Left lung (tissue), 10 donors: Measurements from ENCODE around the gene TMEM178A. TPM values are rescaled to one million over a fixed set of nuclear protein-coding genes. Genes with fewer than 3 reads are reported as not detected.

Experiments used
- ATAC-seq: fragments of 200-7000 bp; cut with Tn5 transposase; one replicate; pipeline ENCODE4 v1.9.1; 2020; ENCODE audit warnings: moderate library complexity
- DNase-seq, 4 donors: peaks; one replicate each; pipeline ENCODE4 v3.0.0-alpha.2; 2013 to 2020
- H3K27ac ChIP-seq, 2 donors: fragments of 200-600 bp; sonication (generic) in 1 of 2; one replicate each; pipeline versions ENCODE4 v1.5.0 to v1.8.0; 2020 to 2021
- H3K27me3 ChIP-seq, 2 donors: fragments of 200-600 bp; sonication (generic) in 1 of 2; one replicate each; pipeline versions ENCODE4 v1.5.0 to v1.8.0; 2020 to 2021
- H3K36me3 ChIP-seq, 2 donors: fragments of 200-600 bp; sonication (generic) in 1 of 2; one replicate each; pipeline versions ENCODE4 v1.5.0 to v1.8.0; 2020 to 2021
- H3K4me1 ChIP-seq, 2 donors: fragments of 200-600 bp; one replicate each; pipeline ENCODE4 v1.8.0; 2021
- H3K4me3 ChIP-seq, 2 donors: fragments of 200-600 bp; sonication (generic) in 1 of 2; one replicate each; pipeline versions ENCODE4 v1.5.0 to v1.8.0; 2020 to 2021; ENCODE audit warnings: mild to moderate bottlenecking in 1 of 2
- H3K9me3 ChIP-seq, 2 donors: fragments of 200-600 bp; sonication (generic) in 1 of 2; one replicate each; pipeline versions ENCODE4 v1.5.0 to v1.8.0; 2020 to 2021
- intact Hi-C, 2 donors: fragments of 100-400 bp; cut with DNase I; formaldehyde crosslinking; loops; one replicate each; pipeline versions ENCODE4 v1.11.2 to v1.14.2; 2022
- polyA plus RNA-seq, 6 donors: library from polyadenylated mRNA; unstranded; fragments of 120-200 nt; gene quantifications; one replicate each; pipeline ENCODE4 v1.2.1, GENCODE V29; 2013; ENCODE audit not compliant: insufficient read length in 6 of 6
- total RNA-seq, 2 donors: library from RNA; stranded (reverse); fragmentation: NEBNext Ultra II Directional; extraction: Animal tissue kit (Norgen Biotek cat#: 25700); gene quantifications; one replicate each; pipeline ENCODE4 v1.2.1, GENCODE V29; 2021
- TF ChIP-seq, protein P1 (sequence below), 2 donors: fragments of 200-600 bp; sonication (generic) in 1 of 2; IDR thresholded peaks; one replicate each; pipeline versions ENCODE4 v1.5.0 to v1.8.0; 2021; ENCODE audit warnings: antibody characterized with exemption in 2 of 2
- donor health status: DM: no; HTN: yes; CAD: no.
- donor health status: DM: no; HTN: no; CAD: no.

Gene TMEM178A
- total and polyA plus RNA-seq, 8 donors = 1.4 to 11.2 (median 9.6) TPM

DNA sequence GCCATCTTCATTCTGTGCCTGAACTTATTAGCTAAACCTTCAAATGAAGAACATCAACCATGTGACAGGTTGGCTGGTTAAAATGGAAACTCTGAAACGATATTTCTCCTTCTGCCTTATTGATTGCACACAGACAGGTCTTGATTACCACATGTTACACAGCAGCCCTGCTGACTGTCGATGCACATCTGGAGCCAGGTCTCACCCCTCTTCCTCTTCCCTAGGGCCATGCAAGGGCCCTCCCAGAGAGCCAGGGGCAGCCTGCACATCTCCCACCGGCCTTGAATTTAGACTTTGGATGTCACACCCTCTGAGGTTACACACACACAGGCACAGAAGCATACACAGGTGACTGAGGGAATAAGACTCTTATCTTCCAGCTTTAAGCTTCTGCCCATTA lies 45.1 kb downstream of the TMEM178A start:
- intact Hi-C loops = no loop called here
- Histone ChIP-seq H3K9me3 (no peaks in the 10 kb centered on the region), H3K27me3 (no peaks in the 10 kb centered on the region), H3K4me3 (no peak overlapping the region), H3K36me3 (no peaks in the 10 kb centered on the region), H3K4me1 (no peaks in the 10 kb centered on the region), H3K27ac (no peak overlapping the region)
- no peak for DNase-seq
- ATAC-seq = no peak
- TF ChIP-seq, protein P1, sequence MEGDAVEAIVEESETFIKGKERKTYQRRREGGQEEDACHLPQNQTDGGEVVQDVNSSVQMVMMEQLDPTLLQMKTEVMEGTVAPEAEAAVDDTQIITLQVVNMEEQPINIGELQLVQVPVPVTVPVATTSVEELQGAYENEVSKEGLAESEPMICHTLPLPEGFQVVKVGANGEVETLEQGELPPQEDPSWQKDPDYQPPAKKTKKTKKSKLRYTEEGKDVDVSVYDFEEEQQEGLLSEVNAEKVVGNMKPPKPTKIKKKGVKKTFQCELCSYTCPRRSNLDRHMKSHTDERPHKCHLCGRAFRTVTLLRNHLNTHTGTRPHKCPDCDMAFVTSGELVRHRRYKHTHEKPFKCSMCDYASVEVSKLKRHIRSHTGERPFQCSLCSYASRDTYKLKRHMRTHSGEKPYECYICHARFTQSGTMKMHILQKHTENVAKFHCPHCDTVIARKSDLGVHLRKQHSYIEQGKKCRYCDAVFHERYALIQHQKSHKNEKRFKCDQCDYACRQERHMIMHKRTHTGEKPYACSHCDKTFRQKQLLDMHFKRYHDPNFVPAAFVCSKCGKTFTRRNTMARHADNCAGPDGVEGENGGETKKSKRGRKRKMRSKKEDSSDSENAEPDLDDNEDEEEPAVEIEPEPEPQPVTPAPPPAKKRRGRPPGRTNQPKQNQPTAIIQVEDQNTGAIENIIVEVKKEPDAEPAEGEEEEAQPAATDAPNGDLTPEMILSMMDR (IDR thresholded peaks at IDR 0.05) = no peak

- TF ChIP-seq, protein P1 (IDR thresholded peaks at IDR 0.05) = no peak
- DNase-seq (no peak), ATAC-seq (no peak)
Observed at GRCh38 chr2:39712953-39713352, 47.2 kb downstream of the TMEM178A start.

GRCh38 chr2:39715095-39715494 lies 49.4 kb downstream of the TMEM178A start:
- TF ChIP-seq, protein P1 (IDR thresholded peaks at IDR 0.05) = no peak
- intact Hi-C loops = no loop called here
- H3K4me3 ChIP-seq = no peak overlapping the region
- H3K9me3 ChIP-seq = no peaks in the 10 kb centered on the region
- H3K4me1 ChIP-seq = no peaks in the 10 kb centered on the region
- H3K36me3 ChIP-seq = no peaks in the 10 kb centered on the region
- no peak for DNase-seq
- H3K27ac ChIP-seq = no peak overlapping the region
- no peak for ATAC-seq
- no peaks in the 10 kb centered on the region for H3K27me3 ChIP-seq

More at GRCh38 chr2:39712953-39713352, 47.2 kb downstream of the TMEM178A start:
- Histone ChIP-seq H3K9me3 (no peaks in the 10 kb centered on the region), H3K27ac (no peak overlapping the region), H3K4me1 (no peaks in the 10 kb centered on the region), H3K36me3 (no peaks in the 10 kb centered on the region), H3K27me3 (no peaks in the 10 kb centered on the region), H3K4me3 (no peak overlapping the region)
- intact Hi-C loops = no loop called here

- TF ChIP-seq, protein P1 (IDR thresholded peaks at IDR 0.05) = no peak
- no peak overlapping the region for H3K4me3 ChIP-seq
- no peak for DNase-seq
- no peak for ATAC-seq
- no peaks in the 10 kb centered on the region for H3K9me3 ChIP-seq
- no peaks in the 10 kb centered on the region for H3K4me1 ChIP-seq
- H3K36me3 ChIP-seq = no peaks in the 10 kb centered on the region
- no peaks in the 10 kb centered on the region for H3K27me3 ChIP-seq
- intact Hi-C loops = no loop called here
- H3K27ac ChIP-seq = no peak overlapping the region
Observed at GRCh38 chr2:39715822-39716221, 50.1 kb downstream of the TMEM178A start.

GRCh38 chr2:39717067-39717466 lies 51.4 kb downstream of the TMEM178A start:
- H3K27me3 ChIP-seq = no peaks in the 10 kb centered on the region
- H3K27ac ChIP-seq = no peak overlapping the region
- H3K4me1 ChIP-seq = no peaks in the 10 kb centered on the region
- intact Hi-C loops = no loop called here
- DNase-seq = no peak
- ATAC-seq = no peak
- H3K9me3 ChIP-seq = no peaks in the 10 kb centered on the region
- TF ChIP-seq, protein P1 (IDR thresholded peaks at IDR 0.05) = no peak
- no peaks in the 10 kb centered on the region for H3K36me3 ChIP-seq
- H3K4me3 ChIP-seq = no peak overlapping the region
